GM12891 (cell line): Measurements from ENCODE around the gene ASIC1.

Experiments used
- POLR2AphosphoS5 ChIP-seq: IDR thresholded peaks from 2 replicates; pipeline ENCODE4 v1.6.1; 2011; ENCODE audit warnings: low read depth, low read length, control low read depth
- SPI1 ChIP-seq: IDR thresholded peaks from 2 replicates; pipeline ENCODE4 v1.6.1; 2011; ENCODE audit warnings: low read depth, low read length, control low read depth

DNA sequence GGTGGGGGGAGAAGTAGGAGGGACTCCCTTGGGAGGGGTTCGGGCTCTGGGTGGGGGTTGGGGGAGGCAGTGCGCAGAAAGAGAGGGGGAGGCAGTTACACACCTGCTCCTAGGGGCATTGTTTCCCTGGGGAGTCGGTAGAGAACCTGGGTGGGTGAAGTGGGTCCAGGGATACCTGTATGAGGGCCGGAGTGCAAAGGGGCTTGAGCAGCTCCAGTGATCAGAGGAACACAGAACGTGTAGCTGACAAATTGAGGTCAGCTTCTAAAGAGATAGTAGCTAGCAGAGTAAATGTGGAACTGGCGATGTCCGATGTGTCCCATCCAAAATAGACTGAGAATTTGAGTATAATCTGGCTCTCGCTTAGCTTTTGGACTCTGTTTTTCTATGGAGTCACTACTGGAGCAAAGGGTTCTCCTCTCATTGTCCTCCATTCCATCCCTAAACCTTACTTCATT lies 28.2 kb downstream of the ASIC1 start:
- no peak for TF ChIP-seq POLR2AphosphoS5
- TF ChIP-seq SPI1 = no peak
